GM12878 (cell line): Measurements from ENCODE around the gene ULK4. TPM values are rescaled to one million over a fixed set of nuclear protein-coding genes. Genes with fewer than 3 reads are reported as not detected.

Experiments
- ATAC-seq: fragments of 200-7000 bp; cut with Tn5 transposase; 3 replicates; pipeline ENCODE4 v1.9.1; 2020; ENCODE audit warnings: mild to moderate bottlenecking, moderate library complexity
- BruUV-seq: library from RNA; stranded (reverse); fragments of 400-500 nt; replicated peaks from 2 replicates; lab custom pipeline; 2021; lab: Mats Ljungman, UMichigan
- CTCF ChIA-PET: fragments of 300-600 bp; sonication (Branson Sonifier 250); formaldehyde crosslinking; extraction: SDS; loops from one replicate; lab custom pipeline; 2021; ENCODE audit warnings: inconsistent platforms; lab: Yijun Ruan, JAX
- POLR2A ChIA-PET: fragments of 350-600 bp; formaldehyde crosslinking; extraction: SDS; loops from one replicate; lab custom pipeline; 2021; ENCODE audit warnings: inconsistent platforms; lab: Charles Lee
- RAD21 ChIA-PET: fragments of 300-600 bp; sonication (Branson Sonifier 250); formaldehyde crosslinking; loops from one replicate; lab custom pipeline; 2023; ENCODE audit warnings: antibody characterized with exemption; ENCODE audit not compliant: unreplicated experiment; lab: Charles Lee
- SMC1A ChIA-PET: fragments of 300-600 bp; sonication (Branson Sonifier 250); formaldehyde crosslinking; loops from one replicate; lab custom pipeline; 2023; ENCODE audit not compliant: unreplicated experiment, uncharacterized antibody; lab: Charles Lee
- DNase-seq: peaks from one replicate; pipeline ENCODE4 v3.0.0-alpha.2; 2011; ENCODE audit warnings: low read depth, low spot score
- FAIRE-seq: peaks from 3 replicates; lab custom pipeline; 2011; peaks lifted over from hg19 to GRCh38; lab: Jason Lieb, UNC
- H2AFZ ChIP-seq: 2 replicates; pipeline ENCODE4 v1.6.0; 2011; ENCODE audit warnings: low read depth, low read length, control low read depth; ENCODE audit not compliant: control insufficient read depth
- H3K27ac ChIP-seq: 2 replicates; pipeline ENCODE4 v1.5.1; 2011; ENCODE audit warnings: control low read depth; ENCODE audit not compliant: control insufficient read depth, insufficient read depth
- H3K27me3 ChIP-seq, 2 experiments: replicated peaks in 1 of 2; 2 replicates each; pipeline versions ENCODE4 v1.6.0 to v1.6.1; 2011; ENCODE audit warnings: low read length in 1 of 2; ENCODE audit not compliant: control insufficient read depth in 2 of 2, insufficient read depth in 2 of 2
- H3K36me3 ChIP-seq, 2 experiments: 2 replicates each; pipeline ENCODE4 v1.5.1; 2011; ENCODE audit warnings: low read length in 1 of 2; ENCODE audit not compliant: control insufficient read depth in 2 of 2, insufficient read depth in 2 of 2
- H3K4me1 ChIP-seq: 2 replicates; pipeline ENCODE4 v1.6.1; 2011; ENCODE audit warnings: mild to moderate bottlenecking, low read length, moderate library complexity, mixed read lengths; ENCODE audit not compliant: control insufficient read depth, insufficient read depth
- H3K4me2 ChIP-seq: 2 replicates; pipeline ENCODE4 v1.6.0; 2011; ENCODE audit warnings: control low read depth; ENCODE audit not compliant: control insufficient read depth, insufficient read depth
- H3K4me3 ChIP-seq: fragments of 200-600 bp; sonication (generic); 2 replicates; pipeline ENCODE4 v1.5.1; 2016
- H3K79me2 ChIP-seq: 2 replicates; pipeline ENCODE4 v1.6.0; 2011; ENCODE audit warnings: low read length; ENCODE audit not compliant: control insufficient read depth, insufficient read depth
- H3K9ac ChIP-seq: 2 replicates; pipeline ENCODE4 v1.8.0; 2011; ENCODE audit warnings: low read length, control low read depth, mixed read lengths; ENCODE audit not compliant: control insufficient read depth, insufficient read depth
- H3K9me3 ChIP-seq: replicated peaks from 3 replicates; pipeline ENCODE4 v1.5.1; 2011; ENCODE audit warnings: mild to moderate bottlenecking, low read length; ENCODE audit not compliant: control insufficient read depth, insufficient read depth
- H4K20me1 ChIP-seq: 2 replicates; pipeline ENCODE4 v1.6.0; 2011; ENCODE audit not compliant: control insufficient read depth, insufficient read depth
- ATF7 ChIP-seq: fragments of 450-650 bp; IDR thresholded peaks from 2 replicates; pipeline ENCODE4 v1.6.1; 2016; ENCODE audit warnings: low read depth, mild to moderate bottlenecking
- BCL11A ChIP-seq: IDR thresholded peaks from 2 replicates; pipeline ENCODE4 v1.6.1; 2011; ENCODE audit warnings: low read depth, low read length
- BHLHE40 ChIP-seq, 2 experiments: fragments of 450-650 bp in 1 of 2; IDR thresholded peaks; 2 replicates each; pipeline ENCODE4 v1.6.1; 2011 to 2017; ENCODE audit warnings: low read depth in 2 of 2, borderline replicate concordance in 1 of 2, improper control_type of control experiment in 1 of 2, low read length in 1 of 2, mild to moderate bottlenecking in 1 of 2
- CBFB ChIP-seq: IDR thresholded peaks from 2 replicates; pipeline ENCODE4 v1.6.1; 2016; ENCODE audit warnings: antibody characterized with exemption, low read depth
- CREM ChIP-seq: IDR thresholded peaks from 2 replicates; pipeline ENCODE4 v1.6.1; 2014; ENCODE audit warnings: antibody characterized with exemption, low read depth
- EGR1 ChIP-seq, 2 experiments: IDR thresholded peaks; 1 replicate in 1 of 2; 2 replicates in 1 of 2; pipeline ENCODE4 v1.6.1; 2011 to 2012; ENCODE audit warnings: low read depth in 2 of 2, low read length in 2 of 2, borderline replicate concordance in 1 of 2, mild to moderate bottlenecking in 1 of 2, moderate library complexity in 1 of 2
- IRF4 ChIP-seq: IDR thresholded peaks from 2 replicates; pipeline ENCODE4 v1.6.1; 2011; ENCODE audit warnings: low read depth, low read length
- IRF5 ChIP-seq: fragments of 450-650 bp; IDR thresholded peaks from 2 replicates; pipeline ENCODE4 v1.6.1; 2017; ENCODE audit warnings: borderline replicate concordance
- NR2C1 ChIP-seq: fragments of 450-650 bp; IDR thresholded peaks from 2 replicates; pipeline ENCODE4 v1.6.1; 2017; ENCODE audit warnings: antibody characterized with exemption, mild to moderate bottlenecking, moderate library complexity
- PAX5 ChIP-seq: IDR thresholded peaks from 2 replicates; pipeline ENCODE4 v1.6.1; 2011; ENCODE audit warnings: low read depth, low read length, borderline replicate concordance
- PAX8 ChIP-seq: fragments of 450-650 bp; IDR thresholded peaks from 2 replicates; pipeline ENCODE4 v1.6.1; 2017; ENCODE audit warnings: mild to moderate bottlenecking, moderate library complexity
- POLR2A ChIP-seq: IDR thresholded peaks from 2 replicates; pipeline ENCODE4 v1.6.1; 2011; ENCODE audit warnings: low read depth, mild to moderate bottlenecking, low read length
- RAD51 ChIP-seq: fragments of 450-650 bp; IDR thresholded peaks from 2 replicates; pipeline ENCODE4 v1.6.1; 2016; ENCODE audit warnings: moderate library complexity, mild to moderate bottlenecking, inconsistent platforms
- RBBP5 ChIP-seq: fragments of 200-600 bp; sonication (generic); conservative IDR thresholded peaks from 2 replicates; pipeline ENCODE4 v1.6.1; 2016
- RFX5 ChIP-seq: IDR thresholded peaks from 2 replicates; pipeline ENCODE4 v1.6.1; 2011; ENCODE audit warnings: low read depth, low read length, improper control_type of control experiment
- STAT1 ChIP-seq: fragments of 450-650 bp; conservative IDR thresholded peaks from 2 replicates; pipeline ENCODE4 v1.6.1; 2014; ENCODE audit warnings: antibody characterized with exemption, mild to moderate bottlenecking
- ZBTB33 ChIP-seq: fragments of 450-650 bp; IDR thresholded peaks from 2 replicates; pipeline ENCODE4 v1.6.1; 2017; ENCODE audit warnings: mild to moderate bottlenecking
- ZNF274 ChIP-seq: IDR thresholded peaks from one replicate; pipeline ENCODE4 v1.8.0; 2011; ENCODE audit not compliant: insufficient read length, insufficient read depth
- ZNF622 ChIP-seq: fragments of 450-650 bp; IDR thresholded peaks from 2 replicates; pipeline ENCODE4 v1.6.1; 2017; ENCODE audit warnings: mild to moderate bottlenecking, inconsistent platforms
- WGBS: methylation state at CpG from one replicate; pipeline ENCODE4 v1.1.6; 2016; ENCODE audit warnings: low lambda C conversion rate; ENCODE audit not compliant: insufficient replicate concordance, insufficient coverage; ENCODE audit errors: missing lambda C conversion rate; 5-methylcytosine and 5-hydroxymethylcytosine counted together
- in situ Hi-C: fragments of 300-500 bp; cut with MboI; formaldehyde crosslinking; loops from 9 replicates; pipeline ENCODE4 v1.14.3; 2018; ENCODE audit warnings: mixed read lengths
- intact Hi-C: fragments of 100-400 bp; cut with micrococcal nuclease; formaldehyde crosslinking; loops from one replicate; pipeline ENCODE4 v1.14.2; 2022; ENCODE audit not compliant: unreplicated experiment
- polyA plus RNA-seq, 11 experiments: library from polyadenylated mRNA; depleted of rRNA in 4 of 11; unstranded in 6 of 11; stranded (reverse) in 5 of 11; fragments of >200 nt; fragmentation: Nextera tagmentation in 4 of 11; fragmentation: Illumina TruSeq in 1 of 11; extraction: Ambion mirVana in 4 of 11; extraction: Trizol in 1 of 11; gene quantifications; 1 replicate in 1 of 11; 2 replicates in 10 of 11; pipeline versions ENCODE4 v1.2.1 to v1.2.3, GENCODE V29; 2011 to 2016; ENCODE audit warnings: inconsistent platforms in 2 of 11, missing spikeins in 2 of 11, low read depth in 1 of 11
- total RNA-seq, 4 experiments: library from RNA; depleted of rRNA in 3 of 4; stranded (reverse); fragments of >200 nt in 3 of 4; fragmentation: Illumina TruSeq in 1 of 4; extraction: Trizol in 1 of 4; gene quantifications; 2 replicates each; pipeline versions ENCODE4 v1.2.1 to v1.2.3, GENCODE V29; 2013 to 2021

Gene ULK4
- total and polyA plus RNA-seq, 10 of the 15 experiments (the other 5 are each of a cell fraction or from before 2014, with no cell fraction given), result 3.5 to 7.6 (median 6.3) TPM

- ChIA-PET POLR2A (interaction anchor here (0.5 to 1.4 kb wide), 4 partner anchors 11 to 1129 kb away, joined by 3 to 5 read pairs (median 4); no protein-coding TSS in a partner anchor), SMC1A (interaction anchor here (0.6 to 4.6 kb wide), 9 partner anchors 8 to 814 kb away, joined by 3 to 29 read pairs (median 3); no protein-coding TSS in a partner anchor), CTCF (interaction anchor here (0.6 to 2.9 kb wide), 12 partner anchors 9 to 1228 kb away, joined by 3 to 13 read pairs (median 4); no protein-coding TSS in a partner anchor), RAD21 (interaction anchor here (0.6 to 4.7 kb wide), 9 partner anchors 9 to 673 kb away, joined by 3 to 35 read pairs (median 4); no protein-coding TSS in a partner anchor)
- ATAC-seq (no peak), DNase-seq (no peak), FAIRE-seq (no peak)
- Histone ChIP-seq H3K4me2 (peak overlapping the region; percentile 77), H3K9me3 (no peaks in the 10 kb centered on the region), H3K9ac (peak overlapping the region; percentile 20; the same call in 1 of the 2 replicates), H3K36me3 (no peaks in the 10 kb centered on the region), H3K4me1 (0 out of 2 replicates have a peak, but pooled peaks cover 4% of the 10 kb centered on the region), H3K27me3 (no peaks in the 10 kb centered on the region), H4K20me1 (0 out of 2 replicates have a peak, but pooled peaks cover 7% of the 10 kb centered on the region), H3K4me3 (peak overlapping the region; percentile 90), H3K27ac (peak overlapping the region; percentile 25), H2AFZ (no peak overlapping the region), H3K79me2 (peaks cover 80% of the 10 kb centered on the region)
- TF ChIP-seq PAX5, result no peak
- no peak for TF ChIP-seq ZNF274
- no peak for TF ChIP-seq CREM
- TF ChIP-seq CBFB, result no peak
- no peak for TF ChIP-seq IRF5
- no peak for TF ChIP-seq ATF7
- TF ChIP-seq POLR2A, result no peak
- no peak for TF ChIP-seq EGR1 (IDR thresholded peaks at IDR 0.05; ENCODE audit: borderline replicate concordance in 1 of 2, low read depth in 2 of 2, low read length in 2 of 2)
- no peak for TF ChIP-seq RAD51
- no peak for TF ChIP-seq BCL11A
- no peak for TF ChIP-seq ZBTB33
- no peak for TF ChIP-seq IRF4
- TF ChIP-seq STAT1, result no peak
- no peak for TF ChIP-seq NR2C1
- no peak for TF ChIP-seq RBBP5
- TF ChIP-seq PAX8, result no peak
- no peak for TF ChIP-seq BHLHE40 (IDR thresholded peaks at IDR 0.05; ENCODE audit: borderline replicate concordance in 1 of 2, low read depth in 2 of 2, low read length in 1 of 2)
- no peak for TF ChIP-seq ZNF622
- TF ChIP-seq RFX5, result no peak
- BruUV-seq, result no TSS peak
- intact Hi-C loops (loop anchor here (5.0 kb wide), 5 partner anchors 230 to 875 kb away; partner anchors contain the start of gene RPL14), in situ Hi-C loops (no loop called here)
- 1% methylated on average over 5 of the region's 5 CpGs for WGBS
Observed at GRCh38 chr3:41202075-41202833, 759.6 kb downstream of the ULK4 start.
